GM18499 (cell line): ENCODE measurements around the gene FKBP1C.
"Not testable (repeated sequence)": the region's sequence is repeated elsewhere in the genome, so short reads cannot be mapped to it uniquely, and the experiment has no call there.

Experiments
- ATAC-seq: cut with Tn5 transposase; IDR thresholded peaks from one replicate; pipeline ENCODE4 v1.9.1; 2021; ENCODE audit warnings: moderate number of reproducible peaks; ENCODE audit not compliant: insufficient read depth, unreplicated experiment

Gene FKBP1C

DNA sequence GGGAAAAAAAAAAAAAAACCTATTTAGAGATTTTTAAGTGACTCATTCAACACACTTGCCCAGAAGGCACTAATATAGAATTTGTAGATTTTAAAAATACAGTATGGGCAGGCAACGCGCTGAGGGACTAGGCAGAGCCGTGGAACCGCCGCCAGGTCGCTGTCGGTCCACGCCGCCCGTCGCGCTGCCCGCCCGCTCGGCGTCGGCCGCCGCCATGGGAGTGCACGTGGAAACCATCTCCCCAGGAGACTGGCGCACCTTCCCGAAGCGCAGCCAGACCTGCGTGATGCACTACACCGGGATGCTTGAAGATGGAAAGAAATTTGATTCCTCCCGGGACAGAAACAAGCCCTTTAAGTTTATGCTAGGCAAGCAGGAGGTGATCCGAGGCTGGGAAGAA is at the start of gene FKBP1C:
FKBP1C (plus strand) TSS at position 127 of the 400 bp plus-strand sequence.
- ATAC-seq, result not testable (repeated sequence)

DNA sequence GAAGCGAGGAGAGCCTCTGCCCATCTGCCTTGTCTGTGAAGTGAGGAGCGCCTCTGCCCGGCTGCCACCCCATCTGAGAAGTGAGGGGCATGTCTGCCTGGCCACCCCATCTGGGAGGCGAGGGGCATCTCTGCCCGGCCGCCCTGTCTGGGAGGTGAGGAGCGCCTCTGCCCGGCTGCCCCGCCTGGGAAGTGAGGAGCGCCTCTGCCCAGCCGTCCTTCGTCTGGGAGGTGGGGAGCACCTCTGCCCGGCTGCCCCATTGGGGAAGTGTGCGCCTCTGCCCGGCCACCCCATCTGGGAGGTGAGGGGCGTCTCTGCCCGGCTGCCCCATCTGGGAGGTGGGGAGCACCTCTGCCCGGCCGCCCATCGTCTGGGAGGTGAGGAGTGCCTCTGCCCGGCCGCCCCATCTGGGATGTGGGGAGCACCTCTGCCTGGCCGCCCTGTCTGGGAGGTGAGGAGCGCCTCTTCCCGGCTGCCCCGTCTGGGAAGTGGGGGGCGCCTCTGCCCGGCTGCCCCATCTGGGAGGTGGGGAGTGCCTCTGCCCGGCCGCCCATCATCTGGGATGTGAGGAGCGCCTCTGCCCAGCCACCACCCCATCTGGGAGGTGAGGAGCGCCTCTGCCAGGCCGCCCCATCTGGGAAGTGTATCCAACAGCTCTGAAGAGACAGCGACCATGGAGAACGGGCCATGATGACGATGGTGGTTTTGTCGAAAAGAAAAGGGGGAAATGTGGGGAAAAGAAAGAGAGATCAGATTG is 47.0 kb upstream of the FKBP1C start:
- not testable (repeated sequence) for ATAC-seq

DNA sequence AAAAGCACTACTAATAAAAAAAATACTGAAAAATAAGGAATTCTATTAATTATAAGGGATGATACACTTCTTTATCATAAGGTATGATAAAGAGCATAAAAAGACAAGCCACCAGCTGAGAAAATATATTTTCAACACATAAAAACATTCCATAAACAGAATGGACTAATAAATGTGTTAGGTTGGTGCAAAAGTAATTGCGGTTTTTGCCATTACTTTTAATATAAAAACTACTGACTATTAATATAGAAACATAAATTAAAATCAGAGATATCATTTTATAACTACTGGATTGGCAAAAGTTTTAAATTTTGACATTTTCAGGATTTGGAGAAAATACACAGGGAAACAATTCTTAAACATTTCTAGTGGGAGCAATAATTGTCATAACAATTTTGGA is 37.1 kb upstream of the FKBP1C start:
- no peak for ATAC-seq

DNA sequence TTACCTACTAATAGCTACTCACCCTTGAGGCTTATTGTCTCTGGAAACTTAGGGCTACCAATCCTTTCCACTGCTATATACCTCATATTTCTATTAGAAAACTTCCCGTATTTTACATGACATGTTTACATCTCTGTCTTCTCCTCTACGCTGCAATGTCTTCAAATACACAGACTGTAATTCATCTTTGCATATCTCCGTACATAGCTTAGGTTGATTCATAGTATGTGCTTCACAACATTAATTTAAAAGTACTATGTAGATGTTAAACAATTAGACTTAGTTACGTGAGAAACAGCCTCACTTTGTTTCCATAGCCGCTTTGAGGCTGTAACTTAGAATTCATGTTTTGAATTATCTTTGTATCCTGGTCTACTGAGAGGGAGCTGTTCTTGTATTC is 35.1 kb upstream of the FKBP1C start:
- no peak for ATAC-seq

DNA sequence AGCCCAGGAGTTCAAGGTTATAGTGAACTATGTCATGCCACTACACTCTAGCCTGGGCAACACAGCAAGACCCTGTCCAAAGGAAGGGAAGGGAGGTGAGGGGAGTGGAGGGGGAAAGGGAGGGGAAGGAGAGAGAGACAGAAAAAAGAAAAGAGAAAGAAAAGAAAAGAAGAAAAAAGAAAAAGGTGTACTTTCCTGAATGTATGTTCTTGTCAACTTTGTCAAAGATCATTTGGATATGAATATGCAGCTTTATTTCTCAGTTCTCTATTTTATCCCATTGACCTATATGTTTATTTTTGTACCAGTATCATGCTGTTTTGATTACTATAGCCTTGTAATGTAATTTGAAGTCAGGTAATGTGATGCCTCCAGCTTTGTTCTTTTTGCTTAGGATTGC is 30.9 kb upstream of the FKBP1C start:
- no peak for ATAC-seq

DNA sequence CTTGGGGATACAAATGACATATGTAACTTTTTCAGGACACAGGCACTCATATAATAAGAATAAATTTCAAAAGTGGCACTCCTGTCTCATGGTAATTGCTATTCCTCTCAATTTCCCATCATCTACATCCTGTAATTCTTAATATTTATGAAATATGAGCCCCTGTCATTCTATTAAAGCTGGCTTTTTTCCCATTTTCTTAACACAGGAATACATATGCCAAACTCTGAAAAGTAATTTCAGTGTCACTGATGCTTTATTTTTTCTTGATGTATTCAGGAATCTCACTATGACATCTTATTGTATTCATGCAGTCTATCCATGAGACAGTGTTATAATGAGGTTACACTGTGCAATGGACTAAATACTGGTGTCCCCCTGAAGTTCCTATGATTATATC is 24.3 kb upstream of the FKBP1C start:
- ATAC-seq, result no peak

DNA sequence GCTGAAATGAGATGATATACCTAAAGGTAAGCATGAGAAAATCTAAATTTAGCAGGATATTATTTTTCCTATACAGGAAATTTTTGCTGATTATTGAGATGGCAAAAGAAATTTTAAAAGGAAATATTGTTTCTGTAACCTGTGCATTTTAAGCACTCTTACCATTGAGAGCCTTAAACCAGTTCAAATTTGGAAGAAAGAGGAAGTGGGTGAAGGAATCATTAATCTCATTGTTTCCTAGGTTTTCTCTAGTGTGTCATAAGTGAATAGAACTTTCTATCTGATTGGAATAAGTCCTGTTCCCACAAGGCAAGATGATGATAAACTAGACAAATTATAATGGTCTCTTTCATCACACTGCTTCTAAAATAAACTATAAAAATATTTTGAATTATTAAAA is 22.4 kb upstream of the FKBP1C start:
- no peak for ATAC-seq

DNA sequence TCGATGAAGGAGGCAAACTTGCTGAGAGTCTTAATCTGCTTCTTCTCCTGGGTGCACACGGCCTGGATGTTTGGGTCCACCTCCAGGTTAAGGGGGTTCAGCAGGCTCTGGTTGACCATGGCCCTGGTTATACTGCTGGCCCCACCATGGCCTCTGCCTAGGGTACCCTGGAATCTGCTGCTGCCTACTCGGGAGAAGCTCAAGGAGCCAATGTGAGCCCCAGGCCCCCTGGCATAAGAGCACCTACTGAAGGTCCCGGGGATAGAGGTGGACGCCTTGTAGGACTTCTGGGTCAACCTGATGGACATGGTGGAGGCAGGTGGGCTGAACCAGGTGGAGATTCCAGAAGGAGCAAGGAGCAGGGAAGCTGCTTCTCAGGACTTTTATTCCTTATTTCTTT is 17.9 kb upstream of the FKBP1C start:
- no peak for ATAC-seq

DNA sequence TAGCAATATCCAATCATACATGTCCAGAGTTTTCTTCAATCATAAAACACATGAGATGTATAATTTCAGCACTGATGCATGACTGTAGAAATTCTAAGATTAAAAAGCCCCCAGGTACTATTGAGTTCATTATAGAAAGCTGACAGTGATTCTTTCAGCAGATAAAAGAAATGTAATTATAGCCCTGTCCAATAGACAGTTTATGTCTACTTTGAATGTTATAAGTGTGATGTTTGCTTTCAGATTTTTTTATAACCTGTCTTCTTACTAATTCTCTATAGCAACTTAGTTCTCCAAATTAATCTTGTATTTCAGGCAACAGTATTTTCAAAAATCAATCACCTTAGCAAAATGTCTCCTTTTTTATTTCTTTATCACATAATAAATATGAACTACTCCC is 13.5 kb upstream of the FKBP1C start:
- no peak for ATAC-seq

DNA sequence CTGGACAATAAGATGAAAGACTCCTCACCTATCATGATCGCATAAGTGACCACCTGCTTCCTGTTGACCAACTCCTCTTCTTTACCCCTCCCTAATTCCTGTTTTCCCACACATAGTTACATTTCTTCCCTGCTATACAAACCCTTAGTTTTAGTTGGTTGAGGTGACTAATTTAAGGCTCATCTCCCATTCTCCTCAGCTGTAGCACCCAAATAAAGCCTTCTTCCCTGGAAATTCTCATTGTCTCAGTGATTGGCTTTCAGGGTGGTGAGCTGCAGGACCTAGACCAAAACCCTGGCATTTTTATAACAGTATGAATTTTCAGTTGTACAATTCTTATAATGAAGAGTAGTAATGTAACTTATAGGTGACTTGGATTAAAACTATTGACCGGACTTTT is 2.1 kb downstream of the FKBP1C start:
- ATAC-seq, result no peak

DNA sequence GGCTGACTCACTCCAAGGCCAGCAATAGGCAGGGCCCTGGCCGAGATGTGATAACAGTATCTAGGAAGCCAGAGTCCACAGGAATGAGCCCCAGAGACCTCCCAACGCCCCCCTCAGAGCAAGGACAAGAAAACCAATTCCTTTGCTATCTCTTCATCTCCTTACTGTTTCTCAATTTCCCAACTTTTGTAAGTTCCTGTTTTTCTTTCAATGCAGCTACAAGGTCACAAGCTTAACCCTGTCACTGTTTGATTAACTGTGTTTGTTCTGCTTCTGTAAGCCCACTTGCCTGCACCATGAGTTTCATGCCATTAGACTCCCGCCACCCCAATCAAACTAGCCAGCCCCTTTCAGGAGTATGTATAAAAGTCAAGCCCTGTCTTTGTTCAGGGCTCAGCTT is 3.5 kb downstream of the FKBP1C start:
- ATAC-seq, result no peak

DNA sequence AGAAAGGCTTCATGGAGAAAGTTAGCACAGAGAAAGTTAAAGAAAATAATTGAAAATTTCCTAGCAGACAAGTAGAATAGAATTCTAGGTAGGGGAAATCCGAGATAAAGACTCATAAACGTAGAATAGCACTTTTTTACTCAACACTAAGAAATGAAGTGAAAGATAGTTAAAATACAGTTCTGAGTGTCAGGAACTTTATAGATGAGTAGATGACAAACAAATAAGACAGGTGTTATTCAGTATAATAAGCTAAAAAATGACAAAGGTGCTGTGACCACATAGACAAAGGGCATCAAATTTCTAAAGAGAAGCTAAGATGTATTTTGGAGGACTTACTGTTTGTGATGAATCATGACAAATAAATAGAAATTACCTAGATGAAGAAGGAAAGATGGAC is 12.9 kb downstream of the FKBP1C start:
- ATAC-seq, result no peak

DNA sequence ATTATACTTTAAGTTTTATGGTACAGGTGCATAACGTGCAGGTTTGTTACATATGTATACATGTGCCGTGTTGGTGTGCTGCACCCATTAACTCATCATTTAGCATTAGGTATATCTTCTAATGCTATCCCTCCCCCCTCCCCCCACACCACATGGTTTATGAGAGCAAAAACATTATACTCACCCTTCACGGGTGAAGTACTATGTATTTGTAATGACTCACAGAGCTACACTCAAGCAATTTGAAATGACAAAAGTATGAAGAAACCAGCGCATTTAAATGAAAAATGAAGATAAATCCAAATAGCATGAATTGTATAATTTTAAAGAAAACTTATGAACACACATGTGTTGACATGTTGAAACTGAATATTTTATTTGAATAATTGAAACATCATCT is 14.7 kb downstream of the FKBP1C start:
- not testable (repeated sequence) for ATAC-seq

DNA sequence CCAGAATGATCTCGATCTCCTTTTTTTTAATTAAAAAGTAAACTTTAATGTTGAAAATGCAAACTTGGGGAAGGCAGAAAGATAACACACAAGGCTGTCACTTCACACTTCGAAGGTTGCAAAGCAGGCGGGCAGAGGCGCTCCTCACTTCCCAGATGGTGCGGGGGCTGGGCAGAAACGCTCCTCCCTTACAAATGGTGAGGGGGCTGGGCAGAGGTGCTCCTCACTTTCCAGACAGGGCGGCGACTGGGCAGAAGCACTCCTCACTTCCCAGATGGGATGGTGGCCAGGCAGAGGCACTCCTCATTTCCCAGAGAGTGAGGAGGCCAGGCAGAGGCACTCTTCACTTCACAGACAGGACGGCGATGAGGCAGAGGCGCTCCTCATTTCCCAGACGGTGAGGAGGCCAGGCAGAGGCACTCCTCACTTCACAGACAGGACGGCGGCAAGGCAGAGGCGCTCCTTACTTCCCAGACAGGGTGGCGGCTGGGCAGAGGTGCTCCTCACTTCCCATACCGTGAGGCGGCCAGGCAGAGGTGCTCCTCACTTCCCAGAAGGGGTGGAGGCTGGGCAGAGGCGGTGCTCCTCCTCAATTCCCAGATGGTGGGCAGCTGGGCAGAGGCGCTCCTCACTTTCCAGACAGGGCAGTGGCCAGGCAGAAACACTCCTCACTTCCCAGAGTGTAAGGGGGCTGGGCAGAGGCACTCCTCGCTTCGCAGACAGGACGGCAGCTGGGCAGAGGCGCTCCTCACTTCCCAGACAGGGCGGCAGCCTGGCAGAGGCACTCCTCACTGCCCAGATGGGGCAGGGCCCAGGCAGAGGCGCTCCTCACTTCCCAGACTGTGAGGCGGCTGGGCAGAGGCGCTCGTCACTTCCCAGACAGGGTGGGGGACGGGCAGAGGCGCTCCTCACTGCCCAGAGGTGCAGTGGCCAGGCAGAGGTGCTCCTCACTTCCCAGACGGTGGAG is 16.9 kb downstream of the FKBP1C start:
- not testable (repeated sequence) for ATAC-seq

DNA sequence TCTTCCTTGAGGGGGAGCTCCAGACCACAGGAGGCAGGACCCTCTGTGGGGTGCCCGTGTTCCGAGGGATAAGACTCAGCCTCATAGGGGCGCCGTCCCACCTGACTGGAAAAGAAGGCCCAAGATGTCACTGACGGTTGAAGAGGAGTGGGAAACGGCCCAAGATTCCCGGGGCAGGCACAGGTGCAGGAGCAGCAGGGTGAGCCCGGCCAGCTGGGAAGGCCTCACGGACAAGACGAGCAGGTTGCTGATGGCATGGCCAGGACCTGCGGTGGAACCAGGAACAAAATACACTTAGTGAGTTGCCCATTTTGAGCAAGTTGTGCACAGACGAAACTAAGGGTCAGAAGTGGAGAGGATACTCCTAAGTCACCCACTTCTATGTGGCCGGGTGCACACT is 18.8 kb downstream of the FKBP1C start:
- ATAC-seq, result not testable (repeated sequence)

DNA sequence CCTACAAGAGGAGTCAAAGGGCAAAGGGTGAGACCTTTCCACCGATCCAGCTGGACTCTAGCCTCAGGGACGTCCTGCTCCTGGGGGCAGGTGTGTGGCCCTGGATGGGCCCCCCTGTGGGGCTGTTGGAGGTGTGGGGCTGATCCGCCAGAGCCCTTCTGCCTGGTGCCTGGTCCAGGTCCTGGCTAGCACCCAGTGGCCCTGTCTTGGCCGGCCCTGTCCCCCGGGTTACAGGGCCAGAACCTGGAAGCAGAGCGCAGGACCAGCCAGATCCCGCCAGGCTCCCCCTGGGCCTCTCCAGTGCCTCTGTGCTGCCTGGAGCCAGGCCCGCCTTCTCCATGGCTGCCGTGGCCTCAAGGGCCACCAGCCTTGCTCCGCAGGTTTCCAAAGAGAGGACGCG is 19.2 kb downstream of the FKBP1C start:
- not testable (repeated sequence) for ATAC-seq

DNA sequence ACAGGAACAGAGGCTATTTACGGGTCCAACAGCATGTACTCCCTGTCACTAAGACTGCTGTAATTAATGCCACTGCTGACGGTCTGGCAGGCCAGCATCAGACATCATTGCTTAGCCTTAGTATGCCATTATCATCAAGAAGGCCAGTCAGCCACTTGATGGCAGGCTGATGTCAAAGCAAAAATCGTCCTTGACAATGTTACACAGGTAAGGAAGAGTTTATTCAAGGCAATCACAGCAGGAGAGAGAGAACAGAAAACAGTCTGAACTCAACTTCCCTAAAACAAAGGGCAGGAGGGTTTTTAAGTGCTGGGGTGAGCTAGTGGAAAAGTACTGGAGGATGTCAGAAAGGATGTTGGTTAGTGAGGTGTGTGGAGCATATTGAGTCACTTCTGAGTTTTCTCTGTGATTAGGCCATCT is 25.1 kb downstream of the FKBP1C start:
- peak; percentile 57 for ATAC-seq

DNA sequence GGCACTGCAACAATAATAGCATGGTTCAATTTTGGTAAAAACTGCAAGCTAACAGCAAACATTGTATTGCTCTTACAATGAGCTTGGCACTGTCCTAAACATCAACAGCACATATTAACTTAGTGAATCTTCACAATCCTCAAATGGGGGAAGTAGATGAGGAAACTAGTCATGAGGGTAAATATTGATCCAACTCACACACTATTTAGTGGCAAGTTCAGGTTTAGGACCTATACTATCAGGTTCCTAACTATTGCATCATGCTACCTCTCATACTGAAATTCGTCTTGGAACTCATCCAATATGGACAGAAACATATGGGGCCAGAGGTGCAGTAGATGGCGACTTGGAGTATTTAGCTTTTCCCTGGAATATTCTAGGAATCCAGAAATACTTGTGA is 34.2 kb downstream of the FKBP1C start:
- ATAC-seq, result no peak

DNA sequence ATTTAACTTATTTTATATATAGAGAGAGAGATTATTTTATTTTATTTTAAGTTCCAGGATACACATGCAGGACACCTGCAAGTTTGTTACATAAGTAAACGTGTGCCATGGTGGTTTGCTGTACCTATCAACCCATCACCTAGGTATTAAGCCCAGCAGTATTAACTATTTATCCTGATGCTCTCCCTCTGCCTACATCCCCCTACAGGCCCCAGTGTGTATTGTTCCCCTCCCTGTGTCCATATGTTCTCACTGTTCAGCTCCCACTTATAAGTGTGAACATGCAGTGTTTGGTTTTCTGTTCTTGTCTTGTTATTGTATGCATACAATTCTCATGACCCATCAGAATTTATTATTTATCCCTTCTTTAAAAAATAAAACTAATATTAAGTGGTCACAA is 34.6 kb downstream of the FKBP1C start:
- ATAC-seq, result no peak

DNA sequence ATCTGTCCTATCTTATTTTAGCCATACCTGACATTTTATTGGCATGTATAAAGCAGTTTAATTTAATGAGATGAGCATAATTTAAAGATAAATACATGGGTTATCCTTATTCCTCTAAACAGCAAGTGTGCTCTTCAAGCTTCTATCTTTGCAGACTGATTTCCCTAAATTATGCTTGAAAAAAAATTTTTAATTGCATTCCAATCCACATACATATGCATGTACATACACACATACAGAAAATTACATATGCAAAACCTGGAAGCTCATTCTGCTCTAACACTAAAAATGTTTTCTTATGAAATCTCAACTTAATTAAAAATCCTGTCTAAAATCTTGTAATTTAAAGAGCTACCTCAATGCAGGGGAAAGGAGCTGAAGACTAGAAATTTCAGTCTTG is 35.3 kb downstream of the FKBP1C start:
- no peak for ATAC-seq

DNA sequence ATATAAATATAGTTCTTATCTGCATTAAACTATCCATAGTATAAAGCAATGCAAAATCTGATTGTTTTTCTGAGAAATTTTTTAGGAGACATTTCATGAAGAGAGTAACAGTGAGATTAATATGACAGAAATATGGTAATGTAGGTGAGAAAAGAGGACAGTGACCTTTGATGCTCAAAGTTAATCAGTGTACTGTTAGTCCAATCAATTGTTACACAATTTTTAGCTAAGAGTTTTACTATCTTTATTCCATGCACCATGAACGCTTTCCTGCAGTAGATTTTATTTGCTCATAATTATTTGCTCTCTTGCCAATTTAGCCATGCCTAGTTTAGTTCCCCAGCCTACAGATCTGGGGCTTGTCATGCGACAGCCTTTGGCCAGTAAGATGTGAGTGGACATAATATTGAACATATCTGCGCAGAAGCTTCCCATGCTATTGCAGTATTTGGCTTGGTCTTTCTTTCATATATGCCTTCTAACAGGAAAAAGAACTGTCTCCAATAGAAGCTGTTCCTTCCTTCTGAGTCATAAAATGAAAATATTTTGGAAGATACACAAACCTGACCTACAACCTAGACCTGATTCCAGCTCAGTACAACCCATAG is 38.7 kb downstream of the FKBP1C start:
- ATAC-seq, result no peak
